ENCODE measurements around the gene TEAD4. TPM values are rescaled to one million over a fixed set of nuclear protein-coding genes. Genes with fewer than 3 reads are reported as not detected.

The TEAD4 gene
- total and polyA plus RNA-seq, 2 experiments from 2014 or later = 68.1 to 145 TPM

- H3K4me3 Mint-ChIP-seq = no peak overlapping the region
Measured at GRCh38 chr12:2941524-2941923, 17.7 kb upstream of the TEAD4 start.

More at GRCh38 chr12:2941524-2941923, 17.7 kb upstream of the TEAD4 start:
- H4K20me1 ChIP-seq (replicated peaks; ENCODE audit: insufficient read depth) = no peaks in the 10 kb centered on the region
- no peak overlapping the region for H3K27ac ChIP-seq (ENCODE audit: low read depth)
- no peak overlapping the region for H3K4me2 ChIP-seq
- no peak for ATAC-seq
- H3K4me1 ChIP-seq (ENCODE audit: insufficient read depth) = no peaks in the 10 kb centered on the region
- no peaks in the 10 kb centered on the region for H3K9me3 Mint-ChIP-seq
- H3K36me3 Mint-ChIP-seq (ENCODE audit: low read depth) = peaks cover 3% of the 10 kb centered on the region; the same call in 1 of the 3 replicates
- H3K27ac Mint-ChIP-seq = no peak overlapping the region
- H3K27me3 ChIP-seq (ENCODE audit: insufficient read depth) = no peaks in the 10 kb centered on the region
- peaks cover 3% of the 10 kb centered on the region for H3K27me3 Mint-ChIP-seq (ENCODE audit: insufficient read depth, low read depth, poor library complexity)
- H3K4me1 Mint-ChIP-seq = peaks cover 4% of the 10 kb centered on the region; the same call in 1 of the 3 replicates
- no peaks in the 10 kb centered on the region for H3K9me2 ChIP-seq (ENCODE audit: insufficient read depth)
- DNase-seq (ENCODE audit: low spot score) = no peak
- H2AFZ ChIP-seq = no peak overlapping the region
- H3F3A ChIP-seq (replicated peaks; ENCODE audit: low read depth) = peaks cover 5% of the 10 kb centered on the region; the same call in 1 of the 2 replicates
- H3K4me3 ChIP-seq = no peak overlapping the region
- no peaks in the 10 kb centered on the region for H3K36me3 ChIP-seq (ENCODE audit: insufficient read depth)
- no peaks in the 10 kb centered on the region for H3K79me2 ChIP-seq (replicated peaks; ENCODE audit: insufficient read depth)
- TF ChIP-seq STAT1 (IDR thresholded peaks at IDR 0.05; ENCODE audit: unreplicated experiment) (no peak), ZNF462 (CRISPR knock-in tag; IDR thresholded peaks at IDR 0.05) (no peak), ZNF331 (CRISPR knock-in tag; IDR thresholded peaks at IDR 0.05; ENCODE audit: low read depth) (no peak), POLR2AphosphoS5 (IDR thresholded peaks at IDR 0.05; ENCODE audit: low read depth) (no peak), JUNB (IDR thresholded peaks at IDR 0.05; ENCODE audit: unreplicated experiment) (no peak)
